Liver (tissue), 9 donors: ENCODE measurements around the gene BCL2L13. TPM values are rescaled to one million over a fixed set of nuclear protein-coding genes. Genes with fewer than 3 reads are reported as not detected.
"Not testable (repeated sequence)": the region's sequence is repeated elsewhere in the genome, so short reads cannot be mapped to it uniquely, and the experiment has no call there.

Source experiments
- DNase-seq: peaks from one replicate; pipeline ENCODE4 v3.0.0-alpha.2; 2017; ENCODE audit warnings: low spot score
- H3K27ac ChIP-seq, 2 donors: one replicate each; pipeline ENCODE4 v1.7.0; 2013; ENCODE audit warnings: inconsistent platforms in 2 of 2, low read length in 2 of 2, control low read depth in 1 of 2, low read depth in 1 of 2, mild to moderate bottlenecking in 1 of 2
- H3K27me3 ChIP-seq, 4 donors: one replicate each; pipeline versions ENCODE4 v1.6.1 to v1.7.0; 2013; ENCODE audit warnings: low read length in 3 of 4, inconsistent platforms in 1 of 4, mild to moderate bottlenecking in 1 of 4, moderate library complexity in 1 of 4; ENCODE audit not compliant: control insufficient read depth in 4 of 4, insufficient read depth in 4 of 4
- H3K36me3 ChIP-seq, 4 donors: one replicate each; pipeline versions ENCODE4 v1.6.1 to v1.7.0; 2013; ENCODE audit warnings: low read length in 3 of 4, mild to moderate bottlenecking in 3 of 4, low read depth in 1 of 4, moderate library complexity in 1 of 4; ENCODE audit not compliant: control insufficient read depth in 4 of 4, insufficient read depth in 3 of 4
- H3K4me1 ChIP-seq, 4 donors: one replicate each; pipeline versions ENCODE4 v1.6.1 to v1.7.0; 2013; ENCODE audit warnings: low read length in 3 of 4, mild to moderate bottlenecking in 3 of 4, moderate library complexity in 1 of 4; ENCODE audit not compliant: control insufficient read depth in 4 of 4, insufficient read depth in 4 of 4
- H3K4me3 ChIP-seq, 3 donors: one replicate each; pipeline versions ENCODE4 v1.6.1 to v1.7.0; 2013; ENCODE audit warnings: low read length in 3 of 3, control low read depth in 1 of 3, low read depth in 1 of 3, mild to moderate bottlenecking in 1 of 3
- H3K9ac ChIP-seq, 2 donors: one replicate each; pipeline ENCODE4 v1.7.0; 2013; ENCODE audit warnings: low read length in 2 of 2, mild to moderate bottlenecking in 2 of 2, moderate library complexity in 2 of 2, control low read depth in 1 of 2, low read depth in 1 of 2
- H3K9me3 ChIP-seq, 4 donors: one replicate each; pipeline versions ENCODE4 v1.6.1 to v1.7.0; 2013; ENCODE audit warnings: low read length in 3 of 4; ENCODE audit not compliant: control insufficient read depth in 4 of 4
- EGR1 ChIP-seq, 2 donors: IDR thresholded peaks; 2 replicates each; pipeline ENCODE4 v1.6.1; 2016 to 2018; ENCODE audit warnings: antibody characterized with exemption in 2 of 2, low read depth in 2 of 2
- FOXA1 ChIP-seq: IDR thresholded peaks from 2 replicates; pipeline ENCODE4 v1.6.1; 2016; ENCODE audit warnings: antibody characterized with exemption
- FOXA2 ChIP-seq: IDR thresholded peaks from 2 replicates; pipeline ENCODE4 v1.6.1; 2016; ENCODE audit warnings: antibody characterized with exemption
- GABPA ChIP-seq, 2 donors: IDR thresholded peaks in 1 of 2; conservative IDR thresholded peaks in 1 of 2; 2 replicates each; pipeline ENCODE4 v1.6.1; 2016; ENCODE audit warnings: antibody characterized with exemption in 2 of 2, mild to moderate bottlenecking in 1 of 2, moderate library complexity in 1 of 2
- HNF4A ChIP-seq, 2 donors: conservative IDR thresholded peaks; 2 replicates each; pipeline ENCODE4 v1.6.1; 2016; ENCODE audit warnings: antibody characterized with exemption in 2 of 2, mild to moderate bottlenecking in 2 of 2
- HNF4G ChIP-seq: IDR thresholded peaks from 2 replicates; pipeline ENCODE4 v1.6.1; 2016; ENCODE audit warnings: antibody characterized with exemption
- MAX ChIP-seq: IDR thresholded peaks from 2 replicates; pipeline ENCODE4 v1.6.1; 2016; ENCODE audit warnings: antibody characterized with exemption
- RAD21 ChIP-seq, 2 donors: IDR thresholded peaks; 2 replicates each; pipeline ENCODE4 v1.6.1; 2016; ENCODE audit warnings: antibody characterized with exemption in 2 of 2, mild to moderate bottlenecking in 2 of 2
- REST ChIP-seq: IDR thresholded peaks from 2 replicates; pipeline ENCODE4 v1.6.1; 2016; ENCODE audit warnings: antibody characterized with exemption, mild to moderate bottlenecking
- SP1 ChIP-seq: IDR thresholded peaks from 2 replicates; pipeline ENCODE4 v1.6.1; 2018; ENCODE audit warnings: antibody characterized with exemption, mild to moderate bottlenecking
- TAF1 ChIP-seq: conservative IDR thresholded peaks from 2 replicates; pipeline ENCODE4 v1.6.1; 2016; ENCODE audit warnings: antibody characterized with exemption, mild to moderate bottlenecking
- YY1 ChIP-seq: IDR thresholded peaks from 2 replicates; pipeline ENCODE4 v1.6.1; 2016; ENCODE audit warnings: antibody characterized with exemption, mild to moderate bottlenecking
- ZBTB33 ChIP-seq: IDR thresholded peaks from 2 replicates; pipeline ENCODE4 v1.6.1; 2016; ENCODE audit warnings: antibody characterized with exemption
- WGBS: extraction: QIAGEN DNeasy Blood & Tissue Kit; methylation state at CpG from one replicate; pipeline ENCODE4 v1.1.7; 2013; 5-methylcytosine and 5-hydroxymethylcytosine counted together
- polyA plus RNA-seq, 2 donors: library from polyadenylated mRNA; stranded (reverse) in 1 of 2; unstranded in 1 of 2; fragments of 200-250 nt in 1 of 2; fragments of >200 nt in 1 of 2; fragmentation: Nextera tagmentation in 1 of 2; extraction: Ambion mirVana in 1 of 2; gene quantifications; one replicate each; pipeline versions ENCODE4 v1.2.1 to v1.2.3, GENCODE V29; 2013 to 2015
- total RNA-seq, 2 donors: library from RNA; depleted of rRNA; stranded (reverse); fragments of >200 nt; gene quantifications; one replicate each; pipeline ENCODE4 v1.2.3, GENCODE V29; 2014
- TF ChIP-seq, protein P1 (sequence below): IDR thresholded peaks from 2 replicates; pipeline ENCODE4 v1.6.1; 2016; ENCODE audit warnings: antibody characterized with exemption
- donor health status: healthy.
- donor health status: healthy.
- donor health status: healthy.
- donor health status: healthy.
- donor health status: healthy.

The BCL2L13 gene
- total and polyA plus RNA-seq, 4 donors = 22.3 to 31.8 (median 24.5) TPM

- WGBS = 69% methylated on average over 3 of the region's 3 CpGs
These were observed 2.7 kb downstream of the BCL2L13 start for GRCh38 chr22:17641269-17641668.

DNA sequence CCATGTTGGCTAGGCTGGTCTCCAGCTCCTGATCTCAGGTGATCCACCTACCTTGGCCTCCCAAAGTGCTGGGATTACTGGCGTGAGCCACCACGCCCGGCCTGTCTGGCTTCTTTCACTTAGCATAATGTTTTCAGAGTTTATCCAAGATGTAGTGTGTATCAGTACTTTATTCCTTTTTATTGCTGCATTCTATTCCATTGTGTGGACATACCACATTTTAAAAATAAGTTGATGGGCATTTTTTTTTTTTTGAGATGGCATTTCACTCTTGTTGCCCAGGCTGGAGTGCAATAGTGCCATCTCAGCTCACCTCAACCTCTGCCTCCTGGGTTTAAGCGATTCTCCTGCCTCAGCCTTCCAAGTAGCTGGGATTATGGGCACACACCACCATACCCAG is 3.8 kb downstream of the BCL2L13 start:
- H3K4me1 ChIP-seq = peaks cover 4 to 14% (median 6%) of the 10 kb centered on the region in 4 donors
- H3K4me3 ChIP-seq, H3K9ac ChIP-seq, H3K27ac ChIP-seq, H3K27me3 ChIP-seq, H3K9me3 ChIP-seq, DNase-seq, H3K36me3 ChIP-seq: not testable (repeated sequence)
- WGBS = 98% methylated on average over 4 of the region's 4 CpGs

More at GRCh38 chr22:17641269-17641668, 2.7 kb downstream of the BCL2L13 start:
- H3K36me3 ChIP-seq = no peaks in the 10 kb centered on the region
- no peak overlapping the region for H3K9ac ChIP-seq
- H3K27ac ChIP-seq = no peak overlapping the region
- H3K4me1 ChIP-seq = peaks cover 4 to 15% (median 6%) of the 10 kb centered on the region in 4 donors
- H3K4me3 ChIP-seq = no peak overlapping the region
- TF ChIP-seq REST = no peak
- TF ChIP-seq HNF4G = no peak
- TF ChIP-seq TAF1 = no peak
- no peak for TF ChIP-seq MAX
- TF ChIP-seq, protein P1, sequence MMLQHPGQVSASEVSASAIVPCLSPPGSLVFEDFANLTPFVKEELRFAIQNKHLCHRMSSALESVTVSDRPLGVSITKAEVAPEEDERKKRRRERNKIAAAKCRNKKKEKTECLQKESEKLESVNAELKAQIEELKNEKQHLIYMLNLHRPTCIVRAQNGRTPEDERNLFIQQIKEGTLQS = no peak
- TF ChIP-seq EGR1 (IDR thresholded peaks at IDR 0.05; ENCODE audit: low read depth in 2 of 2) = no peak
- TF ChIP-seq ZBTB33 = no peak
- TF ChIP-seq SP1 = no peak
- no peak for TF ChIP-seq YY1
- TF ChIP-seq RAD21 (IDR thresholded peaks at IDR 0.05) = no peak
- DNase-seq = no peak
- H3K9me3 ChIP-seq = no peaks in the 10 kb centered on the region
- H3K27me3 ChIP-seq = no peaks in the 10 kb centered on the region

GRCh38 chr22:17647452-17647851 is 8.9 kb downstream of the BCL2L13 start:
- Histone ChIP-seq H3K9me3 (no peaks in the 10 kb centered on the region), H3K4me1 (peaks cover 0 to 4% (median 0%) of the 10 kb centered on the region in 4 donors), H3K4me3 (no peak overlapping the region), H3K36me3 (no peaks in the 10 kb centered on the region), H3K9ac (no peak overlapping the region), H3K27me3 (no peaks in the 10 kb centered on the region), H3K27ac (no peak overlapping the region)
- 94% methylated on average over 5 of the region's 5 CpGs for WGBS
- no peak for DNase-seq
- TF ChIP-seq RAD21 (IDR thresholded peaks at IDR 0.05) (no peak), HNF4A (conservative IDR thresholded peaks at IDR 0.05) (no peak), REST (no peak), YY1 (no peak), GABPA (IDR thresholded peaks at IDR 0.05 in 1 of 2, conservative IDR thresholded peaks at IDR 0.05 in 1 of 2) (no peak), TAF1 (no peak), FOXA1 (no peak), FOXA2 (no peak), ZBTB33 (no peak), EGR1 (IDR thresholded peaks at IDR 0.05; ENCODE audit: low read depth in 2 of 2) (no peak)
